Fibroblast of skin of scalp (primary cell): ENCODE data around the gene ADARB2.
"Not testable (repeated sequence)": the region's sequence is repeated elsewhere in the genome, so short reads cannot be mapped to it uniquely, and the experiment has no call there.

Source experiments
- DNase-seq: peaks from one replicate; pipeline ENCODE4 v3.0.0-alpha.2; 2013

ADARB2 gene

DNA sequence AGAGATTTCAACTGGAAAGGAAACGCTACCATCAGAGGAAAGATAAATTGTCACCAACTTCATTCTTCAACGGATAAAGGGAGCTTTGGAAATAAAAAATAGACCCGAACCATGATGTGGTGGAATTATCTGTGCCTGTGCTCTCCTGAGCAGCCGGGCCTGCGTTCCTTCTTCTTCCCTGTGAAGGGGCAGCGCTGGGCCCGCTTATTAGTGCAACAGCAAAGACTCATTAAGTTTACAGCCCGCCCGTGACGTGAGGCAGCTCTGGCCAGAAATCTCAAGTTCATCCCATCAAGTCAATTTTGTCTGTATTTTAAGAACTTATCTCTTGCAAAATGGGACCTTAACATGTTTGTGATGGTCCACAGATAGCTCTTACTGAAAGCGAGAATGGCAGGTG, 193.7 kb downstream of the ADARB2 start:
- no peak for DNase-seq

DNA sequence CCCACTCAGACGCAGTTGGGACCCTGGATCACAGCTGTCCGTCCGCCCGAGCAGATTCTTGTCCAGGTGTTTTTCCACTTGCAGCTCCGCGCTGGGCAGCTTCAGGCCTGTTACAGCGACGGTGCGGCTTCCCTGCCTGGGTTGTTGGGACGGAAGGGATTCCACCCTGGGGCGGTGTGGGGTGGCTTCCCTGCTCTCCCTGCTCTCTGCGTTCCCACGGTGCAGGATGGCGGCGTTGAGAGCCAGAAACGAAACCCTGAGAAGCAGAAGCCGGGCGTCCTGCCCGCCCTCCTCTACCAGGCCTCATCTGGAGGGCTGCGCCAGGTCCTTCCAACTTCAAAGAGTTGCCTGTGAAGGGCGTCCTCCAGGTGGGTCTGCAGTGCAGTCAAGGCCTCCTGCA, 194.4 kb downstream of the ADARB2 start:
- no peak for DNase-seq

DNA sequence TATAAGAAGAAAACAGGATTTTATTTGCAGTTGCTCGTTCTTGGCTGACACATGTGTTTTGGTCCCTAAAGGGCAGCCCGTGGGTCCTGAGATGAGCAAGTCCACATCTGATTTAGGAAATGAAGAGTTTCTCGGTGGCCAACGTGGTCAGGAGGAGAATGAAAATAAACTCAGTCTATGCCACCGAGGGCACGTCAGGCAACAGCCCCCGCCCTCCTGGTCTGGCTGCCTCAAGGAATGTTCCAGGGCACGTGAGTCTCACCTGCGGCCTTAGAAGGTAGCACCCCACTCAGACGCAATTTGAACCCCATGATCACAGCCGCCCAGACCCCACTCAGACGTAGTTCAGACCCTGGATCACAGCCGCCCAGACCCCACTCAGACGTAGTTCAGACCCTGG, 197.2 kb downstream of the ADARB2 start:
- DNase-seq: no peak

DNA sequence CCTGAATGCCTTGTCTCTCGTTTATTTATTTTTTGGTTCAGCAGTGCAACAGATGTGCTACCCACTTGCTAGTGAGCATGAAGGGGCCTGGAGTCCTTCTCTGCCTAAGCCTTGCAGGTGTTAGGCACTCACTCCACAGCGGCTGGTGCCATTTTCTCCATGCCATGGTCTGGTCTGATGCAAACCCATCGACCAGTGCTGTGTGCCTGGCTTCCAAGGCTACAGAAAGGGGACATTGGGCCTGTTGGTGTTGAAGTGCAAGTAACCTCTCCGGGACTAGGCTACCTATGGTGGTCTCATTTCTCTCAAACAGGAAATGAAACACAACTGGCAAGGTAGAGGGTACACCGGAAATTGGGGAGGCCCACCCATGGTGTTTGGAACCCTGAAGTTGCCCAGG, 198.1 kb downstream of the ADARB2 start:
- DNase-seq: no peak

DNA sequence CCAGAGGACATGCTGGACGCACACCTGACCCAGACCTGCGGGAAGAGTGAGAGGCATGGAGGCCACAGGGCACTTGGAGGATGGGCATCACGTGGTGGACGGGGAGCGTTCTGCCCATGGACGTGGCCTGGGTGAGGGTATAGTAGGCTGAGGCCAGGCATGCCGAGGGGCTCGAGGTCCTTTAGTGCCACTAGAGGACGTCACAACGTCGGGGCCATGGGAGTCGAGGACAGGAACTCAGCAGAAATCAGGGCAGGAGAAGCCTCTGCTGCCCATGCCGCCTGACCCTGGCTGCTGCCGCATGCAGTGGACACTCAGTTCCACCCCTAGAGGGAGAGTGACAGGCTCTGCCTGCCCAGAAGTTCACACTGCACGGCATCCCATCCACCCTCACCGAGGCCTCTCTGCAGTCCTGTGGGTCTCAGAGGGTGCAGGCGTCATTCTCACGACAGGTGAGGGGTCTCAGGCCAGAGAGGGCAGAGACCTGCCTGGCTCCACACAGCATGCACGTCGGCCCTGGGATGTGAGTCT, 198.7 kb downstream of the ADARB2 start:
- DNase-seq: no peak

DNA sequence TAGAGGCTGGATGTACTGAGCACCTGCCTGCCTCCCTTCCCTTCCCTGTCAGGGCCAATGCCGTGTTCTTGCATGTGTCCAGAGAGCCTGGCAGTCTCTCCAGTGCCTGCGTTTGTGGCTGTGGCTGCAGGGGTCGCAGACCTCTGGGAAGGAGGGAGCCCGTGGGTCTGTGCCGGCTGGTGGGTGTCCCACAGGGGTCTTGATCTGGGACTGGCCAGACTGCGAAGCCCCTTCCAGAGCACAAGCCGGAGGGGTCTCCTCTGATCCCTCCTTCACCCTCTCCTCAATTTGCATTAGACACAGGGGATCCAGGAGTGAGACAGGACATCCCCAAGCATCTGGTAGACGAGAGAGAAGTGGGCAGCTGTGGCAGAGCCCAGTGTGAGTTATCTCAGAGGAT, 199.2 kb downstream of the ADARB2 start:
- DNase-seq: no peak

DNA sequence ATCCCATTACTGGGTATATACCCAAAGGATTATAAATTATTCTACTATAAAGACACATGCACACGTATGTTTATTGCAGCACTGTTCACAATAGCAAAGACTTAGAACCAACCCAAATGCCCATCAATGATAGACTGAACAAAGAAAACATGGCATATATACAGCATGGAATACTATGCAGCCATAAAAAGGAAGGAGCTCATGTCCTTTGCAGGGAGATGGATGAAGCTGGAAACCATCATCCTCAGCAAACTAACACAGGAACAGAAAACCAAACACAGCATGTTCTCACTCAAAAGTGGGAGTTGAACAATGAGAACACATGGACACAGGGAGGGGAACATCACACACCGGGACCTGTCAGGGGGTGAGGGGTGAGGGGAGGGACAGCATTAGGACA, 199.9 kb downstream of the ADARB2 start:
- not testable (repeated sequence) for DNase-seq

DNA sequence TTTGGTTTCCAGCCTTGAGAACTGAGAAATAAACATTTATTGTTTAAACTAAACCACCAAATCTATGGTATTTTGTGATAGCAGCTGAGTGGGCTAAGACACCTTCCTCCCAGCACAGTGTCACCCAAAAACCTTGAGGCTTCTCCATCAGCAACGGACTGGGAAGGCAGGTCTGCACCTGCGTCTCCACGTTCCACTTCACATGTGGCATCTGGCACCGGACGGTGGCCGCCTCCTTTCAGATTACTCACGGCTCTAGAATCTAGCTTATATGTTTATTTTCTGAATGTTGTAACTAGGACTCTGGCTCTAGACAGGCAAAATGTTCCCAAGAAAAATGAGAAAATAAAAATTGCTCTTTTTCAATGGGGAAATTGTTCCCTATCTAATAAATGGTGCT, 201.0 kb downstream of the ADARB2 start:
- DNase-seq: no peak

DNA sequence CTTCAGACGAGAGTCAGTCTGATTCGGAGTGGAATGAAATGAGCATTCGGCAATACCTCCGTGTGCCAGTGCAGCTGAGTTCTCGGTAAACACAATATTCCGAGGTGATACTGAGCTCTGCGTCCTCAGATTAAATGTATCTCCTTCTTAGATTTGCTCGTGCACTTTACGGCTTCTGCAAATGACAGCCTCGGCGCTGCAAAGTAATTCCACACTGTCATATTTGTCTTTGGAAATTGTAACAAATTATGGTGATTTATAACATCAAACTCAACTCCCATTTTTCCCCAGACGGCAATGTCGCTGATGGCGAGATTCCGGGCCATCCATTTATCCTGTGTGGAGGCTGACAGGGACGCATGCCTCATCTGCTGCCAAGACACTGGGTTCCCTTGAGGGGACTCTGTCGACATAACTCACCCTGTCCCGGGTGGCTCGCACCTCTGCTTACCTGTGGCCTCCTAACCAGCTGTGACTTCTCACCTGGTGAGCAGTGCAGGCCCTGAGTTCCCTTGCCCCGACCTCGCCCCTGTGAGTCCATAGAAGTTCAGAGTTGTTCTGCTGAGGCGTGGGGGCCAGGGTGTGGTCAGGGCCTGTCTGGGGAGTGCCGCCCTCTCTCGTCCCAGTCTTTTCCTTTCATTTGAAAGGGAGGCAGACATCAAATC, 201.9 kb downstream of the ADARB2 start:
- no peak for DNase-seq

DNA sequence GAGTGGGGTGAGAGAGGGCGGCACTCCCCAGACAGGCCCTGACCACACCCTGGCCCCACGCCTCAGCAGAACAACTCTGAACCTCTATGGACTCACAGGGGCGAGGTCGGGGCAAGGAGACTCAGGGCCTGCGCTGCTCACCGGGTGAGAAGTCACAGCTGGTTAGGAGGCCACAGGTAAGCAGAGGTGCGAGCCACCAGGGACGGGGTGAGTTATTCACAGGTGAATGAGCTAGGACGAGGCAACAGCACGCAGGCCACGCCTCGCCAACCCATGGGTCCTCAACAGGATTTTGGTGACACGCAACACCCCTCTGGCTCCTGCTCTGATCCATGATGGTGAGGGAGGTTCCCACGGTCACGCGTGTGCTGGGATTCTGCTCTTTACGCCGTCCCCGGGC, 202.5 kb downstream of the ADARB2 start:
- no peak for DNase-seq

DNA sequence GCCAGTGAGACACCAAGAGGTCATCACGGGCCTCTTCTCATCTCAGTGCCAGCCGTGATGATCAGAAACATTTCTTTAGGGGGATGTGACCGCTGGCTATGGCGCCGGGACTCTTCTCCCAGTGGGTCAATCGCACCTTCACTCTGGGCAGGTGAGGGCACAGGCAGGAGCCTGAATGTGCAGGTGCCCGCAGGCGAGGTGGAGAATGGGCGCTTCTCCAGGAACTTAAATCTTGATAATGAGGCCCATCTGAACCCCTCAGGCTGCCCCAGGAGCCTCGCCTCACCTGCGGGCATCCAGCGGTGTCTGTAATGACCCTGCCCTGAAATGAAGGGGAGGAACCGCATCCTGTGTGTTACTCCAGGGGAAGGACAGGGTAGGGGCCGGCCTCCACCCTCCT, 204.7 kb downstream of the ADARB2 start:
- DNase-seq: no peak

DNA sequence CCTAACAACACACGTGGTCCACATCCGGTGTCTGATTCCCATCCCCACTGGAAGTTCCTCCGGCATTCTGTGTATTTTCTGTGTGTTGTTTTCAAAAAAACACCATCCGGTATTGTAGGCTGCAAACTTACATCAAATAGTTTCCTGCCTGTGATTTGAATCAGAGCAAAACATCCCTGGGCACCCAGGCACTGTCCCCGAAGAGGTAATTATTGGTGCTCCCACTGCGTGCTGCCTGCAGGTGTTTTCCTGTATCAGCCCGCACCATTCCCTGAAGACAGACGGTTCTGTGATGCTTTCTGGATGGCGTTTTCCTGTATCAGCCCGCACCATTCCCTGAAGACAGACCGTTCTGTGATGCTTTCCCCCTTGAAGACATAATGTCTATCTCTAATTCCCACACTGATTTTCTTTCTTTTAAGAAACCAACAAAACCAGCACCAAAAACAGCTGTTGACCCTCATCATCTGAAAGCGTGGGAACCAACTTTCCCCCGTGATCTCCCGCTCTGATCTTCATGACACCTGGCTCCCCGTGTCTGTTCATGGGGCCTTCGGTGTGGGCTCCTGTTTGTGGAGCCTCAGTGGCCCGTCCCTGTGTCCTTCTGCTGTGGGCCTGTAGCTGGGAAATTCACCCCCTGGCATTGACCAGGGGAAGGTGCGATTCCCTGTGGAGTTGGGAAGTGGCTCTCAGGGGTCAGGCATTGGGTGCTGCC, 205.3 kb downstream of the ADARB2 start:
- DNase-seq: no peak

DNA sequence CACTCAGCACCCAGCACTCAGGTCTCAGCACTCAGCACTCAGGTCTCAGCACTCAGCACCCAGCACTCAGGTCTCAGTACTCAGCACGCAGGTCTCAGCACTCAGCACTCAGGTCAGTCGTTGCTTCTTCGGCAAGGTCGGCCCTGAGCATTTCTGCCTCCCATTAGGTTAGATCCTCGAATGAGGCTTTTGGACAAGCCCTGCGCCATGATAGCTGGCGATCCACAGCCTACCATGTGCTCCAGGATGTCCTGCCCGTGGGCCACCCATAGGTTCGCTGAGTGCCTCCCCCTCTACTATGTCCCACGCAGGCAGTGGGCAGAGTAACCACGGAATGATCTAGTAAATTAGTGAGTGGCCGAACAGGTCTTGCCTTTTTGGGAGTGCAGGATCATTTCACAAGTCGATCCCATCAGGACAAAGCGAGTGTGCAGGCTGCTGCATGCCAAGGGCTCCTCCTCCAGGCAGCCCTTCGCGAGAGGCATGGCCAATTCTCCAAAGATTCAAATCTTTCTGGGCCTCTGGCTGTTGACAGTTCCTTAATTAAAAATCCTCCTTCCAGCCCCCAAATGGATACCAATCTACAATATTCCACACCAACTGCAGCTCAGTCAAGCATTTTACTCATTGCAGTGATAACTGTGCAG, 206.3 kb downstream of the ADARB2 start:
- DNase-seq: no peak

DNA sequence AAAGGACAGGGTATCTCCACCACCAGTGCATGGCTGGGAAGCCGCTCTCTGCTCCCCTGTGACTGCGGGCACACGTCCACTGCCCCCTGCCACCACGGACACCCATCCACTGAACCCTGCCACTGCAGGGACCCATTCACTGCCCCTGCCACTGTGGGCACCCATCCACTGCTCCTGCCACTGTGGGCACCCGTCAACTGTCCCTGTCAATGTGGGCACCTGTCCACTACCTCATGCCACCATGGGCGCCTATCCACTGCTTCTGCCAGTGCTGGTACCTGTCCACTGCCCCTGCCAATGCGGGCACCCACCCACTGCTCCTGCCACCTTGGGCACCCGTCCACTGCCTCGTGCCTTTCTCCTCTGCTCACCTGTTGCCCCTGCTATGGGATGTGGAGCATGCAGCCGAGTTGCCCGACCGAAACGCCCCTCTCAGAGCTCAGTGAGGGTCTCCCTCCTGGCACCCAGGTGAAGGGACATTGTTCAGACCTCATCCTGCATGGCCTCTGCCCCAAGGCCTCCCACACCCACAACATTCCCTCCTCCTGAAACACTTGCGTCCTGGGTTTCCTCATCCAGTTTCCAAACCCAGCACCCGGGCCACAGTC, 207.4 kb downstream of the ADARB2 start:
- no peak for DNase-seq

DNA sequence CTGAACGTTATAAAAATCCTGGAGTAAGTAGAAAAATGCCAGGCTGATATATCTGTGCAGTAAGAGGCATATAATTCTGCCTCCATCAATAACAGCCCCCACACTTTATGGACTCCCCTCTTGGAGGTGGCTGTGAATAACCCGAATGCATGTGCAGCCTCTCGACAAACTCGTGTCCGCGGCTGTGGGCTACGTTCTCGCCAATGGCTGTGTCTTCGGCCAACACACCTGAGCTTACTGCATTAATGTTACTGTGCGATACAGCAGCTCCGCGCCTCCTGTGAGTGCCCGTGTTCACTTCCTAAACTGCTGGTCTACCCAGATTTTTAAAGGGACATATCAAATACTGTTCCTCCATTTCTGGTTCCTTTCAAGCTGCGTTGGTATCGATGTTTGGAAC, 209.4 kb downstream of the ADARB2 start:
- DNase-seq: no peak

DNA sequence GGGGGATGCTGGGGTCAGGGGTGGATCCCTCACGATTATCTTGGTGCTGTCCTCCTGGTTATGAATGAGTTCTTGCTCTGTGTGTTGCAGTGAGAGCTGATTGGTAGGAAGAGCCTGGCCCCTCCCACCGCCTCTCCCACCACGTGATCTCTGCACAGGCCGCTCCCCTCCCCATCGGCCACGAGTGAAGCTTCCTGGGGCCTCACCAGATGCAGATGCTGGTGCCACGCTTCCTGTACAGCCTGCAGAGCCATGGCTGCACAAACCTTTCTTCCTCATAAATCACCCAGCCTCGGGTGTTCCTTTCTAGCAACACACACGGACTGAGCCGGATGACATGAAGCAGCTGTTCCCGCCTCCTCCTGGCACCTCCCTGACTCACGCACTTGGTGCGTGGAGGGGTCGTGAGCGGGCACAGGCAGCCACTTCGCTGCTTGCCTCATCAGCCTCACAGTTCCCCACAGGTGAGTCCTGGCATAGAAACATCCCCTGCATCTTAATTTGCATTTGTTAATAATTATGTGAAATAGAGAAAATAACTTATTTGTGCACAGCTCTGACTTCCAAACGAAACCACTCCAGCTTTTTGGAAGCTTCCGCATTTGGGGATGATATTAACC, 210.8 kb downstream of the ADARB2 start:
- DNase-seq: no peak

DNA sequence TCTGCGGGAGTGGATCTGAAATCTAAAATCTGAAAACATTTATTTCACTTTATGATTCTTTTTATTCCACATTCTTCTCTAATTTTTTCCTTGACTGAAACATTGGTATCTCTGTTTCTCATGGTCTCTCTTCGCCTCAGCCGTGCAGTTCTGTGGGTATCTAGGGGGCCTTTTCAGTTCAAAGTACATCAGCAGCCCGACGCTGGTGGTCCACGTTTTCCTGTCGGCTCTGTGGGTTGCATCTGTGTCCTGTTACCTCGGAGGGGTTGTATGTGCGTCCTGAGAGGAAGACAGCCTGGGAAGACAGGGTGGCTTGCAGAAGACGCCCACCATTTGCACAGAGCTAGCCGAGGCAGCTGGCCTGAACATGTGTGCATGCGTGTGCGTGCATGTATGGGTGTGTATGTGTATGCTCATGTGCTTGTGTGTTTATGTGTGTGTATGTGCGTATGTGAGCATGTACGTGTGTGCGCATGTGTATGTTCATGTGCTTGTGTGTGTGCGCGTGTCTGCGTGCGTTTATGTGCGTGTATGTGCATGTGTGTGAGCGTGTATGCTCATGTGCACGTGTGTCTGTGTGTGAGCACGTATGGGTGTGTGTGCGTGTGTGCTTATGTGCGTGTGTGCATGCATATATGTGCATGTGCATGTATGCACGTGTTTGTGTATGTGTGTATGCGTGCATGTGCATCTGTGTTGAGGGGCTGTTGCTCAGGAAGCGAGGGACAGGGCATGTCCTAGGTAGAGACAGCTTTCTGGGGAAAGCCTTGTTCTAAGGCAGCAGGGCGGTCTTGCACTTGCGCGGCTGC, 211.8 kb downstream of the ADARB2 start:
- DNase-seq: no peak

DNA sequence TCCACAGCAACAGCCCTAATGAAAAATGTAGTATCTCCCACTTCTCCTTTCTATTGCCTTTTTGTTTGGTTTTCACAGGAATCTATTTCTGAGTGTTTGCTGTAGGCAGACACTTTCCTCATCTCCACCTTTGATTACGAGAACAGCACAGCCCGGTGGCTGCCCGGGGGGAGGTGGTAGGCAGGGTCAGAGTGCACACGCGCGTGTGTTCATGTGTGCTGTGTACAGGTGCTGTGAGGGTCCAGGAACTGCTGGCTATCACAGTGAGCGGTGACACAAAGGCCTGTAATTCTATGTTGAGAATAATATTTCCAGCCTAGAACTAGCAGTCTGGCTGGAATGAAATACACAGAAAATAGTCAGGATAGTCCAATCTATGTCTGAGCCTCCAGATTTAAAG, 212.8 kb downstream of the ADARB2 start:
- DNase-seq: no peak

DNA sequence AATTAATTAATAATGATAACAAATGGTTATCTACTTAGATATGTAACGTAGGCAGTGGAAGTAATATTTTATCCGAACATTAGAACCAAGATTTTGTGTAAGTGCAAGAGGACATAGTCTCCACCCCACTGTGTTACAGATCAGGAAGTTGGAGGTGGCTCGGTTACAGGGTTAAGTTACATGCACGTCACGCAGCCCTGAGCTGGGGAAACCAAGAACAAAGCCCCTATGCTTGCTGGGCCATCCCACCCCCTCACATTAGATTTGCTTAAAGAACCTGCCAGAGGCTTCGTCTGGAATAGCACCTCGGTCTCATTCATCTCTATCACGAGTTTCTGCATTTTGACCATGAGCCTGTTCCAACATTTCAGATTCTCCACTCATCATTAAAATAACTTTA, 214.1 kb downstream of the ADARB2 start:
- no peak for DNase-seq

DNA sequence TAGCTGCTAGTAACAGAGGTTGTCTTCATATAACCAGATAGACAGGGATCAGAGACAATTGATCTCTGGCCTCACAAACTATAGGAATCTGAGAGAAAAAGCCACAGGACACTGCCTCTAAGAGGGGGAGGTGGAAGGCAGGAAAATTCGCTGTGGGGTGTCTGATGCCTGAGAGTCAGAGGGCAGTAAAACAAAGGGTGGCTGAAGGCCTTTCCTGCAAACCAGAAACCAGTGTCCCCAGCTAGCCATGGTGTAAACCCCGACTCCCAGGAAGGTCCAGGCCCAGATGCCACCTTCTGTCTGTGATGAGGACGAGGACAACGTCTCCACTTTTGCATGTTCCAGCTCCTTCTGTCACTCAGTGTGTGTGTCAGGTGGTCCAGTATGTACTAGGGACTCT, 215.1 kb downstream of the ADARB2 start:
- DNase-seq: no peak

DNA sequence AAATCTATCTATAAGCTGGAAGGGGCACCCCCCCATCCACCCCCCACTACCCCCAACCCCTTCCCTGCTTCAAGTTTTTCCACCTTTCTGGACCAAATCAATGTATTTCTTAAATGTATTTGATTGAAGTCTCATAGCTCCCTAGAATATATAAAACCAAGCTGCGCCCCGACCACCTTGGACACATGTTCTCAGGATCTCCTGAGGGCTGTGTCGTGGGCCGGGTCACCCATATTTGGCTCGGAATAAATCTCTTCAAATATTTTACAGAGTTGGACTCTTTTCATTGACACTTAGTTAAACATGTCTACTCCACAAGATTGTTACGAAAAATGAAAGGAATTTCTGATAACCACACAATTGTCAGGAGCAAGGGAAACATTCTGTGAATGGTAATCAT, 215.6 kb downstream of the ADARB2 start:
- no peak for DNase-seq

DNA sequence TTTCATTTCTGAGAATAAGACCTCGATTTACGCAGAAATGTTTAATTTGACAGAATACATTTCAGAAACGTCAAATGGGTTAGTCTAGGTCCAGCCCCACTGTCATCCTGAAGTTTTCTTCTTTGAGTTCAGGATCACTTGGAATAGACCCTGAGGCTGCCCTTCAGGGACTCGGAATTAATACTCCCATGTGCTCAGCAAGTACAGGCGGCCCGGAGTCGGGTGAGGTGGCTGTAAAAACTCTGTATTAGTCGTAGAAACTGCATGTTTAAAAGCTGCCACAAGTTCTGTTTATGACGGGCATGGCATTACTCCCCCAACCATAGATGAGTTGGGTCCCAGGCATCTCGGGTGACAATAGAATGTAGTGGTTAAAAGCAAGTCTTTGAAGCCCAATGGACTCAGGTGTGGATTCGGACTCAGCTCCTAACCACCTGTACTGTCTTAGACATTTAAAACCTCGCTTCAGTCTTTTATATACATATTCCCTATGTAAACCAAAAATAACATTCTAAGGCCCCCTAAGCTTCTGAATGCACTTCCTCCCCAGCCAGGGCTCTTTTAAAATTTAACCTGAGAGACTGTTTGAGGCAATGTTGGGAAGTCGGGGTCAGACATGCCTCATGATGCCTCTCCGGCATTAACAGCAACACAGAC, 216.3 kb downstream of the ADARB2 start:
- no peak for DNase-seq
